ENCODE measurements around the gene VPS52.
A peak's percentile ranks its signal among the peaks of the same experiment; 100 is the strongest.
"Not testable (repeated sequence)": the region's sequence is repeated elsewhere in the genome, so short reads cannot be mapped to it uniquely, and the experiment has no call there.

VPS52 gene

GRCh38 chr6:33226503-33227120 lies 45.1 kb downstream of the VPS52 start:
- peaks cover 44% of the 10 kb centered on the region for H3K27me3 Mint-ChIP-seq
- H3K27ac Mint-ChIP-seq; H3K9me3 Mint-ChIP-seq; H3K4me1 Mint-ChIP-seq (ENCODE audit: low read depth); H3K36me3 Mint-ChIP-seq (ENCODE audit: low read depth); H3K4me3 Mint-ChIP-seq: not testable (repeated sequence)

- Mint-ChIP-seq H3K4me1 (ENCODE audit: low read depth) (peaks cover 24% of the 10 kb centered on the region), H3K27ac (no peak overlapping the region), H3K27me3 (peaks cover 33% of the 10 kb centered on the region), H3K4me3 (no peak overlapping the region), H3K36me3 (ENCODE audit: low read depth) (no peaks in the 10 kb centered on the region), H3K9me3 (no peaks in the 10 kb centered on the region)
Observed at GRCh38 chr6:33217681-33218080, 54.0 kb downstream of the VPS52 start.

GRCh38 chr6:33217246-33217645 lies 54.4 kb downstream of the VPS52 start:
- no peak overlapping the region for H3K27ac Mint-ChIP-seq
- H3K4me1 Mint-ChIP-seq (ENCODE audit: low read depth), result peaks cover 28% of the 10 kb centered on the region
- peaks cover 28% of the 10 kb centered on the region for H3K27me3 Mint-ChIP-seq
- no peak overlapping the region for H3K4me3 Mint-ChIP-seq
- no peaks in the 10 kb centered on the region for H3K9me3 Mint-ChIP-seq
- no peaks in the 10 kb centered on the region for H3K36me3 Mint-ChIP-seq (ENCODE audit: low read depth)

- Mint-ChIP-seq H3K4me1 (ENCODE audit: low read depth) (peaks cover 32% of the 10 kb centered on the region), H3K27ac (no peak overlapping the region), H3K9me3 (no peaks in the 10 kb centered on the region), H3K27me3 (peaks cover 21% of the 10 kb centered on the region), H3K4me3 (no peak overlapping the region), H3K36me3 (ENCODE audit: low read depth) (peaks cover 4% of the 10 kb centered on the region)
Observed at GRCh38 chr6:33216117-33216649, 55.5 kb downstream of the VPS52 start.

- H3K9me3 Mint-ChIP-seq, result no peaks in the 10 kb centered on the region
- peaks cover 32% of the 10 kb centered on the region for H3K4me1 Mint-ChIP-seq (ENCODE audit: low read depth)
- H3K27ac Mint-ChIP-seq, result no peak overlapping the region
- H3K36me3 Mint-ChIP-seq (ENCODE audit: low read depth), result peaks cover 8% of the 10 kb centered on the region
- H3K4me3 Mint-ChIP-seq, result no peak overlapping the region
- peaks cover 19% of the 10 kb centered on the region for H3K27me3 Mint-ChIP-seq
Observed at GRCh38 chr6:33215271-33216116, 56.2 kb downstream of the VPS52 start.

GRCh38 chr6:33213989-33214335 lies 57.7 kb downstream of the VPS52 start:
- Mint-ChIP-seq H3K27ac (peak overlapping the region; percentile 21), H3K4me1 (ENCODE audit: low read depth) (peaks cover 43% of the 10 kb centered on the region), H3K9me3 (no peaks in the 10 kb centered on the region), H3K27me3 (peaks cover 17% of the 10 kb centered on the region), H3K4me3 (peak overlapping the region; percentile 73), H3K36me3 (ENCODE audit: low read depth) (peaks cover 21% of the 10 kb centered on the region)

- H3K9me3 Mint-ChIP-seq, result no peaks in the 10 kb centered on the region
- H3K27ac Mint-ChIP-seq, result peak overlapping the region; percentile 21
- peaks cover 46% of the 10 kb centered on the region for H3K4me1 Mint-ChIP-seq (ENCODE audit: low read depth)
- peak overlapping the region; percentile 73 for H3K4me3 Mint-ChIP-seq
- H3K27me3 Mint-ChIP-seq, result peaks cover 12% of the 10 kb centered on the region
- peaks cover 21% of the 10 kb centered on the region for H3K36me3 Mint-ChIP-seq (ENCODE audit: low read depth)
Observed at GRCh38 chr6:33213166-33213988, 58.3 kb downstream of the VPS52 start.

GRCh38 chr6:33212857-33213165 lies 58.9 kb downstream of the VPS52 start:
- peaks cover 21% of the 10 kb centered on the region for H3K36me3 Mint-ChIP-seq (ENCODE audit: low read depth)

GRCh38 chr6:33211666-33212422 lies 59.8 kb downstream of the VPS52 start:
- H3K4me3 Mint-ChIP-seq, result no peak overlapping the region
- peaks cover 47% of the 10 kb centered on the region for H3K4me1 Mint-ChIP-seq (ENCODE audit: low read depth)
- H3K9me3 Mint-ChIP-seq, result no peaks in the 10 kb centered on the region
- peaks cover 7% of the 10 kb centered on the region for H3K27me3 Mint-ChIP-seq
- H3K27ac Mint-ChIP-seq, result no peak overlapping the region
- H3K36me3 Mint-ChIP-seq (ENCODE audit: low read depth), result peaks cover 21% of the 10 kb centered on the region

More at GRCh38 chr6:33212857-33213165, 58.9 kb downstream of the VPS52 start:
- H3K27ac Mint-ChIP-seq, result peak overlapping the region; percentile 34
- peaks cover 7% of the 10 kb centered on the region for H3K27me3 Mint-ChIP-seq
- peaks cover 46% of the 10 kb centered on the region for H3K4me1 Mint-ChIP-seq (ENCODE audit: low read depth)
- peak overlapping the region; percentile 73 for H3K4me3 Mint-ChIP-seq
- no peaks in the 10 kb centered on the region for H3K9me3 Mint-ChIP-seq

- H3K4me3 Mint-ChIP-seq, result no peak overlapping the region
- peaks cover 52% of the 10 kb centered on the region for H3K4me1 Mint-ChIP-seq (ENCODE audit: low read depth)
- H3K27me3 Mint-ChIP-seq, result peaks cover 7% of the 10 kb centered on the region
- no peak overlapping the region for H3K27ac Mint-ChIP-seq
- peaks cover 21% of the 10 kb centered on the region for H3K36me3 Mint-ChIP-seq (ENCODE audit: low read depth)
- H3K9me3 Mint-ChIP-seq, result no peaks in the 10 kb centered on the region
Observed at GRCh38 chr6:33211136-33211535, 60.5 kb downstream of the VPS52 start.

GRCh38 chr6:33209856-33210255 lies 61.8 kb downstream of the VPS52 start:
- Mint-ChIP-seq H3K4me3 (peak overlapping the region; percentile 87), H3K36me3 (ENCODE audit: low read depth) (peaks cover 25% of the 10 kb centered on the region), H3K27ac (no peak overlapping the region), H3K4me1 (ENCODE audit: low read depth) (peaks cover 60% of the 10 kb centered on the region), H3K27me3 (peaks cover 7% of the 10 kb centered on the region), H3K9me3 (no peaks in the 10 kb centered on the region)

GRCh38 chr6:33208091-33208967 lies 63.3 kb downstream of the VPS52 start, which contains the start of gene RING1:
TSS of gene RING1 (plus strand) at chr6:33208500. CDS start at chr6:33208823, 323 bp downstream.
- Mint-ChIP-seq H3K4me1 (ENCODE audit: low read depth) (peaks cover 60% of the 10 kb centered on the region), H3K27ac (peak within 1 kb of the TSS; percentile 91), H3K4me3 (peak within 1 kb of the TSS; percentile 87), H3K36me3 (ENCODE audit: low read depth) (peaks cover 33% of the 10 kb centered on the region), H3K9me3 (no peaks in the 10 kb centered on the region), H3K27me3 (no peaks in the 10 kb centered on the region)

- Mint-ChIP-seq H3K27ac (peak overlapping the region; percentile 91), H3K27me3 (no peaks in the 10 kb centered on the region), H3K4me3 (peak overlapping the region; percentile 87), H3K4me1 (ENCODE audit: low read depth) (peaks cover 60% of the 10 kb centered on the region), H3K9me3 (no peaks in the 10 kb centered on the region), H3K36me3 (ENCODE audit: low read depth) (peaks cover 40% of the 10 kb centered on the region)
Observed at GRCh38 chr6:33207552-33208090, 64.1 kb downstream of the VPS52 start.

Data from stimulated activated naive CD8-positive, alpha-beta T cell treated with anti-CD3 and anti-CD28 coated beads, Interleukin-15, Interleukin-2, amounts not matched to agents 100 ng/mL and 50 ng/mL, for 24 hours (primary cell).